Measurements from ENCODE around the gene HSD17B14. TPM values are rescaled to one million over a fixed set of nuclear protein-coding genes. Genes with fewer than 3 reads are reported as not detected.

The HSD17B14 gene
- total and polyA plus RNA-seq, 2 of the 13 experiments (the other 11 are each of a cell fraction or from before 2014, with no cell fraction given), result 0.58 to 1.2 TPM

- peak; percentile 62; the same call in 1 of the 2 replicates for TF ChIP-seq ZHX2 (IDR thresholded peaks at IDR 0.05; ENCODE audit: low read depth)
- no peak for TF ChIP-seq ZHX2 (CRISPR knock-in tag; IDR thresholded peaks at IDR 0.05; ENCODE audit: borderline replicate concordance)
- peak; percentile 14; the same call in 1 of the 2 replicates for TF ChIP-seq ZNF800 (CRISPR knock-in tag; IDR thresholded peaks at IDR 0.05)
- TF ChIP-seq ZNF20 (CRISPR knock-in tag; IDR thresholded peaks at IDR 0.05), result no peak
- no peak; the same call in 1 of the 2 replicates for TF ChIP-seq ZFP82 (CRISPR knock-in tag; IDR thresholded peaks at IDR 0.05; ENCODE audit: borderline replicate concordance)
- no peak for TF ChIP-seq NPAS2 (CRISPR knock-in tag; IDR thresholded peaks at IDR 0.05; ENCODE audit: borderline replicate concordance)
- TF ChIP-seq ZNF503 (CRISPR knock-in tag; IDR thresholded peaks at IDR 0.05), result no peak
- peak; percentile 74 for TF ChIP-seq ZNF501 (CRISPR knock-in tag; IDR thresholded peaks at IDR 0.05)
- peak; percentile 59; the same call in 1 of the 2 replicates for TF ChIP-seq ZBTB4 (CRISPR knock-in tag; IDR thresholded peaks at IDR 0.05; ENCODE audit: borderline replicate concordance)
- TF ChIP-seq ZBTB26 (CRISPR knock-in tag; IDR thresholded peaks at IDR 0.05; ENCODE audit: borderline replicate concordance), result 0 out of 2 replicates have a peak, but pooled peaks have one; percentile 49
- peak; percentile 31; the same call in 1 of the 2 replicates for TF ChIP-seq ZNF441 (CRISPR knock-in tag; IDR thresholded peaks at IDR 0.05; ENCODE audit: borderline replicate concordance)
- no peak for TF ChIP-seq GTF3A (CRISPR knock-in tag; conservative IDR thresholded peaks at IDR 0.05)
- peak; percentile 56; the same call in 1 of the 2 replicates for TF ChIP-seq SAFB2 (CRISPR knock-in tag; IDR thresholded peaks at IDR 0.05; ENCODE audit: borderline replicate concordance, low read depth)
Measured at GRCh38 chr19:48872182-48872883, 36.0 kb upstream of the HSD17B14 start, which contains the start of gene PPP1R15A (continued).

All from HepG2 (cell line).